ENCODE measurements around the gene GALNT16.

GALNT16 gene

GRCh38 chr14:69260190-69260860, 367 bp downstream of the GALNT16 start:
- no peaks in the 10 kb centered on the region for H3K79me2 ChIP-seq (ENCODE audit: insufficient read depth, low read depth)
- no peaks in the 10 kb centered on the region for H3K36me3 ChIP-seq (ENCODE audit: insufficient read depth)
- TF ChIP-seq CTCF (conservative IDR thresholded peaks at IDR 0.05; ENCODE audit: low read depth, low read length): no peak
- H2AFZ ChIP-seq (ENCODE audit: low read depth): no peak overlapping the region
- no peak overlapping the region for H3K9ac ChIP-seq
- no peak overlapping the region for H3K4me2 ChIP-seq
- no peaks in the 10 kb centered on the region for H4K20me1 ChIP-seq (ENCODE audit: insufficient read depth)
- no peak overlapping the region for H3K27ac ChIP-seq
- H3K4me3 ChIP-seq (IDR thresholded peaks at IDR 0.05; ENCODE audit: insufficient read depth, low read depth, low read length): no peak overlapping the region
- H3K4me1 ChIP-seq (ENCODE audit: low read depth, poor library complexity, severe bottlenecking): no peaks in the 10 kb centered on the region
- H3K27me3 ChIP-seq (ENCODE audit: insufficient read depth, low read depth): no peaks in the 10 kb centered on the region

GRCh38 chr14:69260861-69261564, 1.1 kb downstream of the GALNT16 start:
- Histone ChIP-seq H3K4me2 (no peak overlapping the region), H3K36me3 (ENCODE audit: insufficient read depth) (no peaks in the 10 kb centered on the region), H3K4me1 (ENCODE audit: low read depth, poor library complexity, severe bottlenecking) (no peaks in the 10 kb centered on the region), H3K9ac (no peak overlapping the region), H3K4me3 (IDR thresholded peaks at IDR 0.05; ENCODE audit: insufficient read depth, low read depth, low read length) (no peak overlapping the region), H4K20me1 (ENCODE audit: insufficient read depth) (no peaks in the 10 kb centered on the region), H3K27ac (no peak overlapping the region), H3K79me2 (ENCODE audit: insufficient read depth, low read depth) (no peaks in the 10 kb centered on the region), H3K27me3 (ENCODE audit: insufficient read depth, low read depth) (no peaks in the 10 kb centered on the region), H2AFZ (ENCODE audit: low read depth) (no peak overlapping the region)
- no peak for TF ChIP-seq CTCF (conservative IDR thresholded peaks at IDR 0.05; ENCODE audit: low read depth, low read length)

- Histone ChIP-seq H3K9ac (no peak overlapping the region), H3K4me3 (IDR thresholded peaks at IDR 0.05; ENCODE audit: insufficient read depth, low read depth, low read length) (no peak overlapping the region), H3K27ac (no peak overlapping the region), H3K27me3 (ENCODE audit: insufficient read depth, low read depth) (no peaks in the 10 kb centered on the region), H3K79me2 (ENCODE audit: insufficient read depth, low read depth) (no peaks in the 10 kb centered on the region), H3K4me1 (ENCODE audit: low read depth, poor library complexity, severe bottlenecking) (no peaks in the 10 kb centered on the region), H3K4me2 (no peak overlapping the region), H2AFZ (ENCODE audit: low read depth) (no peak overlapping the region), H4K20me1 (ENCODE audit: insufficient read depth) (no peaks in the 10 kb centered on the region), H3K36me3 (ENCODE audit: insufficient read depth) (no peaks in the 10 kb centered on the region)
- no peak for TF ChIP-seq CTCF (conservative IDR thresholded peaks at IDR 0.05; ENCODE audit: low read depth, low read length)
Observed at GRCh38 chr14:69261761-69262331, 1.9 kb downstream of the GALNT16 start.

GRCh38 chr14:69262516-69262915, 2.6 kb downstream of the GALNT16 start:
- H3K9ac ChIP-seq: no peak overlapping the region
- no peaks in the 10 kb centered on the region for H3K79me2 ChIP-seq (ENCODE audit: insufficient read depth, low read depth)
- no peaks in the 10 kb centered on the region for H4K20me1 ChIP-seq (ENCODE audit: insufficient read depth)
- TF ChIP-seq CTCF (conservative IDR thresholded peaks at IDR 0.05; ENCODE audit: low read depth, low read length): no peak
- no peak overlapping the region for H2AFZ ChIP-seq (ENCODE audit: low read depth)
- H3K4me1 ChIP-seq (ENCODE audit: low read depth, poor library complexity, severe bottlenecking): no peaks in the 10 kb centered on the region
- no peaks in the 10 kb centered on the region for H3K36me3 ChIP-seq (ENCODE audit: insufficient read depth)
- H3K27me3 ChIP-seq (ENCODE audit: insufficient read depth, low read depth): no peaks in the 10 kb centered on the region
- no peak overlapping the region for H3K27ac ChIP-seq
- no peak overlapping the region for H3K4me2 ChIP-seq
- H3K4me3 ChIP-seq (IDR thresholded peaks at IDR 0.05; ENCODE audit: insufficient read depth, low read depth, low read length): no peak overlapping the region
